ENCODE results near the gene ADCY9. TPM values are rescaled to one million over a fixed set of nuclear protein-coding genes. Genes with fewer than 3 reads are reported as not detected.

The ADCY9 gene
- total and polyA plus RNA-seq, 8 donors: 9.8 to 61.1 (median 12.9) TPM

DNA sequence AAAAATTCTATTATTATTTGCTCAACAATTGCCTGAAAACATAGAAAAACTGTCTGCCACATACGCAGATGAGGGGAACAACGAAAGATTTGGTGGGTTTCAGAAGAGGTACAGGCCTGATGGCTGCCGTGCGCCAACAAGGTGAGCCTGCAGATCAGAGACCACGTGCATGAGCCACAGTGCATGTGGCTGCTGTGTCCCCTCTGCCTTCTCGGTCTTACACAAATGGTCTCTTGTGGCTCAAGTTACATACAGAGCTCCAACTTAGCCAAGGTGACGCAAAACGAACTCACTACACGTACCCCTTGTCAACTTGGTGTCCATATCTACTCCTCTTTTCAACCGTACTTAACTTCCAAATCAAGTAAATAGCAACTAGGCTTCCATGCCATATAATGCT lies 82.3 kb downstream of the ADCY9 start:
- H3K9me3 ChIP-seq: no peaks in the 10 kb centered on the region
- DNase-seq (no peak), ATAC-seq (no peak)
- H3K27me3 ChIP-seq: no peaks in the 10 kb centered on the region
- H3K4me3 ChIP-seq: no peak overlapping the region
- intact Hi-C loops (cut with DNase I): no loop called here
- H3K4me1 ChIP-seq: peaks cover 3 to 12% of the 10 kb centered on the region in 2 donors
- no peak overlapping the region for H3K27ac ChIP-seq
- no peaks in the 10 kb centered on the region for H3K36me3 ChIP-seq
- TF ChIP-seq, protein P1, sequence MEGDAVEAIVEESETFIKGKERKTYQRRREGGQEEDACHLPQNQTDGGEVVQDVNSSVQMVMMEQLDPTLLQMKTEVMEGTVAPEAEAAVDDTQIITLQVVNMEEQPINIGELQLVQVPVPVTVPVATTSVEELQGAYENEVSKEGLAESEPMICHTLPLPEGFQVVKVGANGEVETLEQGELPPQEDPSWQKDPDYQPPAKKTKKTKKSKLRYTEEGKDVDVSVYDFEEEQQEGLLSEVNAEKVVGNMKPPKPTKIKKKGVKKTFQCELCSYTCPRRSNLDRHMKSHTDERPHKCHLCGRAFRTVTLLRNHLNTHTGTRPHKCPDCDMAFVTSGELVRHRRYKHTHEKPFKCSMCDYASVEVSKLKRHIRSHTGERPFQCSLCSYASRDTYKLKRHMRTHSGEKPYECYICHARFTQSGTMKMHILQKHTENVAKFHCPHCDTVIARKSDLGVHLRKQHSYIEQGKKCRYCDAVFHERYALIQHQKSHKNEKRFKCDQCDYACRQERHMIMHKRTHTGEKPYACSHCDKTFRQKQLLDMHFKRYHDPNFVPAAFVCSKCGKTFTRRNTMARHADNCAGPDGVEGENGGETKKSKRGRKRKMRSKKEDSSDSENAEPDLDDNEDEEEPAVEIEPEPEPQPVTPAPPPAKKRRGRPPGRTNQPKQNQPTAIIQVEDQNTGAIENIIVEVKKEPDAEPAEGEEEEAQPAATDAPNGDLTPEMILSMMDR (IDR thresholded peaks at IDR 0.05): no peak

DNA sequence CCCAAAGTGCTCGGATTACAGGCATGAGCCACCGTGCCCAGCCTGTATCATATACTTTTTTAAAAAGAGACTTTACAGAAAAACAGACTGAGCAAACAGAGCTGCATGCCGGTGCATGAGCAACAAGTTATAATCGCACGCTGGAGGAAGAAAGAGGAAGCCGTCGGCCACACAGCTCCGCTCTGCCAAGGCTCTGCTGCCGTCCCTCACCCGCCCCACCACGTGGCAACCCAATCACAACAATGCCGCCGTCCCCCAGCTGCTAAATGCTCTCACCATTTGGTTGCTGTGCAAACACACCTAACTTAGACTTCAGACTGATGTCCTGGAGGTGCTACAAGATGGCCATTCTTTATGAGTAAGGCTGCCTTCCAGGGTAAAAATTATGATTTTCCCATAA lies 83.5 kb downstream of the ADCY9 start:
- intact Hi-C loops (cut with DNase I): no loop called here
- Histone ChIP-seq H3K4me1 (peaks cover 3 to 12% of the 10 kb centered on the region in 2 donors), H3K36me3 (no peaks in the 10 kb centered on the region), H3K27ac (no peak overlapping the region), H3K4me3 (no peak overlapping the region), H3K27me3 (no peaks in the 10 kb centered on the region), H3K9me3 (no peaks in the 10 kb centered on the region)
- DNase-seq (peak in 3 of 4 donors; percentile 43 to 87 (median 75)), ATAC-seq (peak; percentile 91)
- TF ChIP-seq, protein P1 (IDR thresholded peaks at IDR 0.05): no peak

- no peak overlapping the region for H3K4me3 ChIP-seq
- no peaks in the 10 kb centered on the region for H3K36me3 ChIP-seq
- intact Hi-C loops (cut with DNase I): no loop called here
- no peak for ATAC-seq
- TF ChIP-seq, protein P1 (IDR thresholded peaks at IDR 0.05): no peak
- H3K4me1 ChIP-seq: peaks cover 3 to 12% of the 10 kb centered on the region in 2 donors
- DNase-seq: no peak
- H3K9me3 ChIP-seq: no peaks in the 10 kb centered on the region
- H3K27ac ChIP-seq: no peak overlapping the region
- no peaks in the 10 kb centered on the region for H3K27me3 ChIP-seq
These were observed 88.1 kb downstream of the ADCY9 start for GRCh38 chr16:4028144-4028543.

DNA sequence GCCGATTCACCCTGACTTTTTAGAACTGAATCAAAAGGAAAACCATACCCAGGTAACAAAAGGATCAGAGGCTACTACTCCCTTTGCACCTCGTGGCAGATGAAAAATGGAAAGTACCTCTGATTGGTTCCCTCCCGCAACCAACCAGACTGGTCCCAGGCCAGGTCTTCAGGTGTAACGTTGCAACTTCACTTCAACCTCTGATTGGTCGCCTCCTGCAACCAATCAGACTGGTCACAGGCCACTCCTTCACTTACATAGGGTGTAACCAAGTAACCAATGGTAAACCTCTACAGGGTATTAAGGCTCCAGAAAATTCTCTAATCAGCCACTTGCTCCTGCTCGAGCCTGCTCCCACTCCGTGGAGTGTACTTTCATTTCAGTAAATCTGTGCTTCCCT lies 89.4 kb downstream of the ADCY9 start:
- no peak overlapping the region for H3K4me3 ChIP-seq
- no peaks in the 10 kb centered on the region for H3K27me3 ChIP-seq
- no peaks in the 10 kb centered on the region for H3K36me3 ChIP-seq
- no peak overlapping the region for H3K27ac ChIP-seq
- TF ChIP-seq, protein P1 (IDR thresholded peaks at IDR 0.05): no peak
- ATAC-seq (no peak), DNase-seq (no peak)
- intact Hi-C loops (cut with DNase I): no loop called here
- H3K4me1 ChIP-seq: peaks cover 0 to under 1% of the 10 kb centered on the region in 2 donors
- no peaks in the 10 kb centered on the region for H3K9me3 ChIP-seq

DNA sequence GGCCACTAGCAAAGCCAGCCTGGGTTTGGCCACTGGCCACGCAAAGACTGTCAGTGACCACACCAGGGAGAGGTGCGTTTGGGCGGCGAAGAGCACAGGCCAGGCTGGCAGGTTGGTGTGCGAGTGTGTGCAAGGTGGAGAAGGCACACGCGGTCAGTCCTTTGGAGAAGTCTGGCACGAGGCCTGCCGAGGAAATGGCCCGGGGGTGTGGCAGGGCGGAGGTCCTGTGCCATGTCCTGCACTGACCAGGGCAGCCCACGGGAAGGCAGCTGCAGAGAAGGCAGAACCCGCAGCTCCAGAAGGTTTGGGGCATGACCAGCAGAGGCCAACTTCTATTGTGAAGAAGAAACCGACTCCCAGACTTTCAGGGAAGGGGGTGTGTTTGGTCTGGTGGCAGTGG lies 90.8 kb downstream of the ADCY9 start:
- Histone ChIP-seq H3K36me3 (no peaks in the 10 kb centered on the region), H3K9me3 (no peaks in the 10 kb centered on the region), H3K27me3 (no peaks in the 10 kb centered on the region), H3K4me3 (no peak overlapping the region), H3K4me1 (peaks cover 2 to 8% of the 10 kb centered on the region in 2 donors), H3K27ac (no peak overlapping the region)
- TF ChIP-seq, protein P1 (IDR thresholded peaks at IDR 0.05): no peak
- ATAC-seq (no peak), DNase-seq (no peak)
- intact Hi-C loops (cut with DNase I): no loop called here

Data from left lung (tissue), 10 donors.